GM23338 (cell line): ENCODE data around the gene FILIP1L. TPM values are rescaled to one million over a fixed set of nuclear protein-coding genes. Genes with fewer than 3 reads are reported as not detected.

Experiments
- ATAC-seq: fragments of 200-7000 bp; cut with Tn5 transposase; 3 replicates; pipeline ENCODE4 v1.9.1; 2020
- DNase-seq: peaks from one replicate; pipeline ENCODE4 v3.0.0-alpha.2; 2015; ENCODE audit warnings: low spot score
- H2AFZ ChIP-seq: fragments of 200-600 bp; sonication (generic); 2 replicates; pipeline ENCODE4 v1.8.0; 2016; ENCODE audit warnings: antibody characterized with exemption, mild to moderate bottlenecking, moderate library complexity
- H3F3A ChIP-seq: fragments of 200-600 bp; sonication (generic); replicated peaks from 2 replicates; pipeline ENCODE4 v1.8.0; 2017; ENCODE audit warnings: antibody characterized with exemption, mixed run types, low read depth
- H3K27ac ChIP-seq: fragments of 200-600 bp; sonication (generic); 2 replicates; pipeline ENCODE4 v1.6.1; 2016; ENCODE audit warnings: low read depth
- H3K27me3 ChIP-seq: fragments of 200-600 bp; sonication (generic); 2 replicates; pipeline ENCODE4 v1.8.0; 2016; ENCODE audit warnings: mild to moderate bottlenecking, mixed run types, moderate library complexity; ENCODE audit not compliant: insufficient read depth
- H3K36me3 ChIP-seq: fragments of 200-600 bp; sonication (generic); 2 replicates; pipeline ENCODE4 v1.8.0; 2016; ENCODE audit warnings: mild to moderate bottlenecking; ENCODE audit not compliant: insufficient read depth
- H3K4me1 ChIP-seq: fragments of 200-600 bp; sonication (generic); 2 replicates; pipeline ENCODE4 v1.8.0; 2016; ENCODE audit warnings: mild to moderate bottlenecking, moderate library complexity; ENCODE audit not compliant: insufficient read depth
- H3K4me2 ChIP-seq: fragments of 200-600 bp; sonication (generic); 2 replicates; pipeline ENCODE4 v1.7.1; 2017; ENCODE audit warnings: mixed run types
- H3K4me3 ChIP-seq: fragments of 200-600 bp; sonication (generic); 2 replicates; pipeline ENCODE4 v1.6.1; 2016; ENCODE audit warnings: mixed run types
- H3K79me2 ChIP-seq: fragments of 200-600 bp; sonication (generic); replicated peaks from 2 replicates; pipeline ENCODE4 v1.8.0; 2017; ENCODE audit warnings: mild to moderate bottlenecking; ENCODE audit not compliant: insufficient read depth
- H3K9me2 ChIP-seq: fragments of 200-600 bp; sonication (generic); 2 replicates; pipeline ENCODE4 v1.8.0; 2017; ENCODE audit not compliant: insufficient read depth
- H4K20me1 ChIP-seq: fragments of 200-600 bp; sonication (generic); replicated peaks from 2 replicates; pipeline ENCODE4 v1.8.0; 2017; ENCODE audit warnings: mild to moderate bottlenecking; ENCODE audit not compliant: insufficient read depth
- H3K27ac Mint-ChIP-seq: 2 replicates; pipeline ENCODE4 v1.8.0; 2020; ENCODE audit warnings: inconsistent platforms, mild to moderate bottlenecking, moderate library complexity, mixed read lengths
- H3K27me3 Mint-ChIP-seq: 3 replicates; pipeline ENCODE4 v1.8.0; 2022; ENCODE audit warnings: low read depth, mild to moderate bottlenecking, moderate library complexity, mixed read lengths, inconsistent platforms; ENCODE audit not compliant: insufficient read depth, poor library complexity
- H3K36me3 Mint-ChIP-seq: 3 replicates; pipeline ENCODE4 v1.8.0; 2021; ENCODE audit warnings: low read depth, mild to moderate bottlenecking, inconsistent platforms, moderate library complexity, mixed read lengths
- H3K4me1 Mint-ChIP-seq: 3 replicates; pipeline ENCODE4 v1.8.0; 2020; ENCODE audit warnings: mild to moderate bottlenecking, inconsistent platforms, mixed read lengths
- H3K4me3 Mint-ChIP-seq: 3 replicates; pipeline ENCODE4 v1.8.0; 2021; ENCODE audit warnings: moderate library complexity, mild to moderate bottlenecking, inconsistent platforms, mixed read lengths
- H3K9me3 Mint-ChIP-seq: 3 replicates; pipeline ENCODE4 v1.8.0; 2020; ENCODE audit warnings: moderate library complexity, mild to moderate bottlenecking, inconsistent platforms, mixed read lengths
- CREB1 ChIP-seq: fragments of 250-450 bp; sonication (Bioruptor Pico); IDR thresholded peaks from 2 replicates; pipeline ENCODE4 v1.5.0; 2020; ENCODE audit warnings: low read depth, mild to moderate bottlenecking, moderate library complexity
- CTCF ChIP-seq, 2 experiments: fragments of 200-600 bp in 1 of 2; sonication (generic) in 1 of 2; conservative IDR thresholded peaks; 2 replicates each; pipeline versions ENCODE4 v1.5.1 to v1.6.1; 2016 to 2017; ENCODE audit warnings: antibody characterized with exemption in 2 of 2, low read depth in 2 of 2, mild to moderate bottlenecking in 2 of 2, moderate library complexity in 1 of 2
- EZH2 ChIP-seq: fragments of 200-600 bp; sonication (generic); IDR thresholded peaks from one replicate; pipeline ENCODE4 v1.8.0; 2017; ENCODE audit warnings: antibody characterized with exemption, mild to moderate bottlenecking, low read depth; ENCODE audit not compliant: unreplicated experiment
- EZH2phosphoT487 ChIP-seq: fragments of 200-600 bp; sonication (generic); IDR thresholded peaks from one replicate; pipeline ENCODE4 v1.8.1; 2018; ENCODE audit warnings: antibody characterized with exemption; ENCODE audit not compliant: unreplicated experiment
- JUNB ChIP-seq: IDR thresholded peaks from one replicate; pipeline ENCODE4 v1.6.1; 2016; ENCODE audit warnings: antibody characterized with exemption; ENCODE audit not compliant: unreplicated experiment
- NANOG ChIP-seq: IDR thresholded peaks from 2 replicates; pipeline ENCODE4 v1.6.1; 2016; ENCODE audit warnings: antibody characterized with exemption, borderline replicate concordance
- POLR2AphosphoS5 ChIP-seq: IDR thresholded peaks from 2 replicates; pipeline ENCODE4 v1.6.1; 2016; ENCODE audit warnings: antibody characterized with exemption, low read depth
- STAT1 ChIP-seq: IDR thresholded peaks from one replicate; pipeline ENCODE4 v1.6.1; 2016; ENCODE audit warnings: antibody characterized with exemption; ENCODE audit not compliant: unreplicated experiment
- ZNF114 ChIP-seq: fragments of 250-450 bp; sonication (Bioruptor Pico); IDR thresholded peaks from 2 replicates; pipeline ENCODE4 v1.5.0; 2020; ENCODE audit warnings: mild to moderate bottlenecking, moderate library complexity
- ZNF331 ChIP-seq: fragments of 250-450 bp; sonication (Bioruptor Pico); IDR thresholded peaks from 2 replicates; pipeline ENCODE4 v1.5.0; 2020; ENCODE audit warnings: low read depth, mild to moderate bottlenecking, moderate library complexity
- polyA plus RNA-seq: library from polyadenylated mRNA; unstranded; fragments of >200 nt; fragmentation: Nextera tagmentation; extraction: Ambion mirVana; gene quantifications from 2 replicates; pipeline ENCODE4 v1.2.1, GENCODE V29; 2016
- total RNA-seq: library from RNA; depleted of rRNA; stranded (reverse); fragments of >200 nt; shearing (Covaris generic); gene quantifications from 2 replicates; pipeline ENCODE4 v1.2.3, GENCODE V29; 2014
- TF ChIP-seq, protein P1 (sequence below): IDR thresholded peaks from one replicate; pipeline ENCODE4 v1.6.1; 2018; ENCODE audit warnings: antibody characterized with exemption; ENCODE audit not compliant: unreplicated experiment

FILIP1L gene
- total and polyA plus RNA-seq, 2 experiments from 2014 or later: 1.6 TPM; not detected in 1

DNA sequence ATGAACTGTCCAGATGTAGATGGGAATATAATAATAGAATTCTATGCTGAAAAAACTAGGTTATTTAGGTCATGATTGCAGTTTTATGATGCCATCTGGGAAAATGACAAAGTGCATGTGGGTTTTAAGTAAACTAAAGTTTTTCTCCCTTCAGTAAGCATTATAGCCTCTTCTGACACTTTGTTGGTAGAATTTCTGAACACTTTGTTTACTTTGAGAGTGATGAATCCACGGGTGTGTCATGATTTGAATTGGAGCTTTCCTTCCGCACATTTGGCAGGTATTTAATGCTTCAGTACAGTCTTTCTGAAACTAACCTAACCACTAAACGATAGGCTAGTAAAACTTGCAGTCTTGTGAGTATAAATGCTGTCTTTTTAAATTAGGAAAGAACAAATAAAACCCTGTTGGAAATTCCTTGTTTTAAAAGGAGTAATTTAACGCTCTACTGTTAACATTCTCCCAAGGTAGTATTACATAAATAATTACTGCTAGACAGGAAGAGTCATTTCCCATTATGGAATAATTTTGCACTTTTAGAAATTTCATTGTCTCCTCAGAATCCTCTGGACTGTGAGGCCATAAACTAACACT is 7.0 kb downstream of the FILIP1L start:
- Histone ChIP-seq H3K27me3 (no peaks in the 10 kb centered on the region), H3K9me2 (no peaks in the 10 kb centered on the region), H3K36me3 (no peaks in the 10 kb centered on the region), H4K20me1 (no peaks in the 10 kb centered on the region), H3F3A (no peaks in the 10 kb centered on the region), H3K4me2 (no peak overlapping the region), H3K4me3 (no peak overlapping the region), H3K27ac (no peak overlapping the region), H2AFZ (no peak overlapping the region), H3K4me1 (0 out of 2 replicates have a peak, but pooled peaks cover 7% of the 10 kb centered on the region), H3K79me2 (no peaks in the 10 kb centered on the region)
- Mint-ChIP-seq H3K4me1 (peaks cover 34% of the 10 kb centered on the region; the same call in 2 of the 3 replicates), H3K27me3 (no peaks in the 10 kb centered on the region), H3K9me3 (no peaks in the 10 kb centered on the region), H3K4me3 (no peak overlapping the region), H3K36me3 (no peaks in the 10 kb centered on the region), H3K27ac (peak overlapping the region; percentile 35; the same call in 1 of the 2 replicates)
- TF ChIP-seq, protein P1, sequence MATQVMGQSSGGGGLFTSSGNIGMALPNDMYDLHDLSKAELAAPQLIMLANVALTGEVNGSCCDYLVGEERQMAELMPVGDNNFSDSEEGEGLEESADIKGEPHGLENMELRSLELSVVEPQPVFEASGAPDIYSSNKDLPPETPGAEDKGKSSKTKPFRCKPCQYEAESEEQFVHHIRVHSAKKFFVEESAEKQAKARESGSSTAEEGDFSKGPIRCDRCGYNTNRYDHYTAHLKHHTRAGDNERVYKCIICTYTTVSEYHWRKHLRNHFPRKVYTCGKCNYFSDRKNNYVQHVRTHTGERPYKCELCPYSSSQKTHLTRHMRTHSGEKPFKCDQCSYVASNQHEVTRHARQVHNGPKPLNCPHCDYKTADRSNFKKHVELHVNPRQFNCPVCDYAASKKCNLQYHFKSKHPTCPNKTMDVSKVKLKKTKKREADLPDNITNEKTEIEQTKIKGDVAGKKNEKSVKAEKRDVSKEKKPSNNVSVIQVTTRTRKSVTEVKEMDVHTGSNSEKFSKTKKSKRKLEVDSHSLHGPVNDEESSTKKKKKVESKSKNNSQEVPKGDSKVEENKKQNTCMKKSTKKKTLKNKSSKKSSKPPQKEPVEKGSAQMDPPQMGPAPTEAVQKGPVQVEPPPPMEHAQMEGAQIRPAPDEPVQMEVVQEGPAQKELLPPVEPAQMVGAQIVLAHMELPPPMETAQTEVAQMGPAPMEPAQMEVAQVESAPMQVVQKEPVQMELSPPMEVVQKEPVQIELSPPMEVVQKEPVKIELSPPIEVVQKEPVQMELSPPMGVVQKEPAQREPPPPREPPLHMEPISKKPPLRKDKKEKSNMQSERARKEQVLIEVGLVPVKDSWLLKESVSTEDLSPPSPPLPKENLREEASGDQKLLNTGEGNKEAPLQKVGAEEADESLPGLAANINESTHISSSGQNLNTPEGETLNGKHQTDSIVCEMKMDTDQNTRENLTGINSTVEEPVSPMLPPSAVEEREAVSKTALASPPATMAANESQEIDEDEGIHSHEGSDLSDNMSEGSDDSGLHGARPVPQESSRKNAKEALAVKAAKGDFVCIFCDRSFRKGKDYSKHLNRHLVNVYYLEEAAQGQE: no peak
- no peak for TF ChIP-seq ZNF331 (CRISPR knock-in tag)
- no peak for TF ChIP-seq CREB1 (CRISPR knock-in tag)
- no peak for TF ChIP-seq STAT1
- TF ChIP-seq NANOG: no peak
- TF ChIP-seq JUNB: no peak
- no peak for TF ChIP-seq ZNF114 (CRISPR knock-in tag)
- DNase-seq: no peak
- ATAC-seq: no peak

DNA sequence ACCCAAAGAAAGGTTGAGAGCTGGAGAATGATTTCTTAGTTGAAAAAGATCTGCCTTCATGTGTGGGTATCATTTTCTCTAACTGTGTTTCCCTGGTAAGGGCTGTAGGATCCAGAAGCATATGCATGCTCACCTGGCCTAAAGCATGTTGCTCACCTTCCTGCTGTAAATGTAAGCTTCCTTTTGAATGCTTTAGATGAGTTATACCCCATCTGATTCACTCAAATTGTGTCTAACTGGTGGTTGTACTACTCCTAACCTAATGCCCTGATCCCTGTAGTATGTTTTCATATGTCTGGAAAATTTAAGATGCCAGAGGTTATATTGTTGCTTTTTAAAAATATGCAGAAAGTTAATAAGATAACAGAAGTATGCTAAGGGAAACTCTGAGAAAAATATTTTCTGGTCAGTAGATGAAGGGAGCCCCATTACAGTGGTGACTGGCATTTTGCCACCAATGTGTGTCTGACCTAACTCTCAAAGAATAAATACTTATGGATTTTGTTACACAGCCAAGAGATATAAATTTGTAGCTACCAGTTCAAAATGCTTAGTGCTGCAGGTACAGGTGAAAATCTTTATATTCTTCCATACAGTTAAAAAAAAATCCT is 7.7 kb downstream of the FILIP1L start:
- Histone ChIP-seq H3K27ac (no peak overlapping the region), H2AFZ (no peak overlapping the region), H3F3A (no peaks in the 10 kb centered on the region), H3K4me3 (no peak overlapping the region), H3K79me2 (no peaks in the 10 kb centered on the region), H3K9me2 (no peaks in the 10 kb centered on the region), H3K4me1 (0 out of 2 replicates have a peak, but pooled peaks cover 7% of the 10 kb centered on the region), H3K27me3 (no peaks in the 10 kb centered on the region), H3K4me2 (no peak overlapping the region), H4K20me1 (no peaks in the 10 kb centered on the region), H3K36me3 (no peaks in the 10 kb centered on the region)
- H3K4me1 Mint-ChIP-seq: peaks cover 34% of the 10 kb centered on the region; the same call in 2 of the 3 replicates
- no peaks in the 10 kb centered on the region for H3K9me3 Mint-ChIP-seq
- H3K36me3 Mint-ChIP-seq: no peaks in the 10 kb centered on the region
- H3K27me3 Mint-ChIP-seq: no peaks in the 10 kb centered on the region
- no peak for ATAC-seq
- no peak for DNase-seq
- peak overlapping the region; percentile 77; the same call in 1 of the 2 replicates for H3K27ac Mint-ChIP-seq
- H3K4me3 Mint-ChIP-seq: no peak overlapping the region
- TF ChIP-seq, protein P1: no peak
- TF ChIP-seq CTCF (conservative IDR thresholded peaks at IDR 0.05; ENCODE audit: low read depth in 2 of 2) (no peak), STAT1 (no peak), ZNF331 (CRISPR knock-in tag) (no peak), EZH2 (no peak), ZNF114 (CRISPR knock-in tag) (no peak), POLR2AphosphoS5 (no peak), CREB1 (CRISPR knock-in tag) (no peak), EZH2phosphoT487 (no peak), JUNB (no peak), NANOG (no peak)
